ENCODE data around the gene CD47.

The CD47 gene

GRCh38 chr3:108119398-108120104 lies 28.7 kb upstream of the CD47 start:
- H3K4me3 ChIP-seq (ENCODE audit: low read depth, low read length) = no peak overlapping the region
- ChIA-PET POLR2A (no interaction called here), CTCF (no interaction called here)
- no peak for DNase-seq (ENCODE audit: low read depth, low spot score)
- TF ChIP-seq CTCF (IDR thresholded peaks at IDR 0.05; ENCODE audit: insufficient read depth, low read length, missing control alignments) = no peak

- TF ChIP-seq CTCF (IDR thresholded peaks at IDR 0.05; ENCODE audit: insufficient read depth, low read length, missing control alignments) = no peak
Observed at GRCh38 chr3:108118038-108118768, 27.4 kb upstream of the CD47 start.

GRCh38 chr3:108117241-108117775 lies 26.5 kb upstream of the CD47 start:
- no peak for TF ChIP-seq CTCF (IDR thresholded peaks at IDR 0.05; ENCODE audit: insufficient read depth, low read length, missing control alignments)
- POLR2A ChIA-PET = no interaction called here
- CTCF ChIA-PET = no interaction called here
- no peak overlapping the region for H3K4me3 ChIP-seq (ENCODE audit: low read depth, low read length)
- DNase-seq (ENCODE audit: low read depth, low spot score) = no peak

More at GRCh38 chr3:108118038-108118768, 27.4 kb upstream of the CD47 start:
- CTCF ChIA-PET = no interaction called here
- DNase-seq (ENCODE audit: low read depth, low spot score) = no peak
- POLR2A ChIA-PET = no interaction called here
- no peak overlapping the region for H3K4me3 ChIP-seq (ENCODE audit: low read depth, low read length)

GRCh38 chr3:108114423-108115065 lies 23.7 kb upstream of the CD47 start:
- no peak for DNase-seq (ENCODE audit: low read depth, low spot score)
- CTCF ChIA-PET = interaction anchor here (1.2 kb wide), 1 partner anchor 12 kb away, joined by 3 read pairs; no protein-coding TSS in a partner anchor
- H3K4me3 ChIP-seq (ENCODE audit: low read depth, low read length) = no peak overlapping the region
- POLR2A ChIA-PET = no interaction called here
- TF ChIP-seq CTCF (IDR thresholded peaks at IDR 0.05; ENCODE audit: insufficient read depth, low read length, missing control alignments) = no peak

GRCh38 chr3:108113975-108114374 lies 23.1 kb upstream of the CD47 start:
- TF ChIP-seq CTCF (IDR thresholded peaks at IDR 0.05; ENCODE audit: insufficient read depth, low read length, missing control alignments) = no peak
- CTCF ChIA-PET = interaction anchor here (1.2 kb wide), 1 partner anchor 11 kb away, joined by 3 read pairs; no protein-coding TSS in a partner anchor
- no peak overlapping the region for H3K4me3 ChIP-seq (ENCODE audit: low read depth, low read length)
- no peak for DNase-seq (ENCODE audit: low read depth, low spot score)
- POLR2A ChIA-PET = no interaction called here

- POLR2A ChIA-PET = no interaction called here
- CTCF ChIA-PET = no interaction called here
- H3K4me3 ChIP-seq (ENCODE audit: low read depth, low read length) = no peak overlapping the region
- DNase-seq (ENCODE audit: low read depth, low spot score) = no peak
- TF ChIP-seq CTCF (IDR thresholded peaks at IDR 0.05; ENCODE audit: insufficient read depth, low read length, missing control alignments) = no peak
Observed at GRCh38 chr3:108110934-108111333, 20.1 kb upstream of the CD47 start.

Data from AG04449 (cell line).